GM18526 (cell line): ENCODE results near the gene RDM1.

ENCODE experiments used
- POLR2A ChIP-seq: IDR thresholded peaks from 3 replicates; pipeline ENCODE4 v1.6.1; 2011; ENCODE audit not compliant: insufficient read length; ENCODE audit errors: extremely low read depth

RDM1 gene

DNA sequence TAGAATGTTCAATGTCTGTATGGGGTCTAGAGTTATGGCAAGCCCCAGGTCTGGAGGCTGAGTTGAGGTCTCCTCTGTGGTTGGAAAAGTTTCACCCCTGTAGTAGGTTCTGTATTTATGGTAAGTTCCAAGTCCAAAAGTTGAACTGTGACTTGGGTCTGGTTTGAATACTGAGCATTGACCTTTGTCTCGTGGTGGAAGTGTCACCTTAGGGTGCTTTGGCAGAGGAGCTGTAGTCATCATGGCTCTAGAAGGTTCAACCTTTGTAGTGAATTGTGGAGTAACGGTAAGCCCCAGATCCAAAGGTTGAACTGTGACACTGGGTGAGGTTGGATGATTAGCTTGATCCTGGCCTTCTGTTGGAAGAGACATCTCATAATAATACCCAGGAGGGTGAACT lies 17.6 kb downstream of the RDM1 start:
- no peak for TF ChIP-seq POLR2A

- no peak for TF ChIP-seq POLR2A
Observed at GRCh38 chr17:35912339-35912912, 18.1 kb downstream of the RDM1 start.

DNA sequence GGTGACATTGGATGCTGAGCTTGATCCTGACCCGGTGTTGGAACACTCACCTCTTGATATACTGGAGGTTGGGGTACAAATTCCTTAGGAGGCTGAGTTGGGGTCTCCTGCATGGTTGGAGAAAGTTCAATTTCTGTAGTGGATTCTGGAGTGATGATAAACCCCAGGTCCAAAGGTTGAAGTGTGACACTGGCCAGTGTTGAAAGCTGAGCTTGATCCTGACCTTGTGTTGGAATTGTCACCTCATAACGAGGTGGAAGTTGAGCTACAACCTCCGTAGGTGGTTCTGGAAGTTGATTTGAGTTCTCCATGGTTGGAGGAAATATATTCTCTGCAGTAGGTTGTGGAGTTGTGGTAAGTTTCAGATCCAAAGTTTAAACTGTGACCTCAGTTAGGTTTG lies 21.2 kb downstream of the RDM1 start:
- no peak for TF ChIP-seq POLR2A

GRCh38 chr17:35907691-35908090 lies 22.9 kb downstream of the RDM1 start:
- TF ChIP-seq POLR2A, result no peak

DNA sequence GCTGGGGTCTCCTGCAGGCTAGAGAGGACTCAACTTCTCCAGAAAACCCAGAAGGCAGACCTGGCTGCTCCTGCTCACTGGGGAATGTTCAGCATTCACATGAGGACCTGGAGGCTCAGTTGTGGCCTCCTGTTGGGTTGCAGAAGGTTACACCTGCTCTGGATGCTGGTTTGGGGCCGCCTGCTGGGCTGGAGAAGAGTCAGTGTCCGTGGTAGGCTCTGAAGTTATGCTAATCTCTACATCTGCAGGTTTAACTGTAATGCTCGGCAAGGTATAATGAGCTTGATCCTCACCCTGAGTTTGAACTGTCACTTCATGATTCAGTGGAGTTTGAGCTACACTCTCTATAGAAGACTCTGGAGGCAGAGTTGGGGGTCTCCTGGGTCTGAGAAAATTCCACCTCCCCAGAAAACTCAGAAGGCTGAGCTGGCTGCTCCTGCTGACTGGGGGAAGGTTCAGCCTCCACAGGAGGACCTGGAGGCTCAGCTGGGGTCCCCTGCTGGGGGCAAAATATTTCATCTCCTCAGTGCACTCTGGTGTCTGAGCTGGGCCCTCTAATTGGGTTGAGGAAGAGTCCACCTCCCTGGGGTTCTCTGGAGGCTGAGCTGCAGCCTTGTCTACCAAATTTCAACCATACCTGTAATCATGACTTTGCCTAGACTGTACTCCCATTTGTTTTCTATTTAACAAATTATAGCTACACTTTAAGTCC lies 23.5 kb downstream of the RDM1 start:
- TF ChIP-seq POLR2A, result no peak

DNA sequence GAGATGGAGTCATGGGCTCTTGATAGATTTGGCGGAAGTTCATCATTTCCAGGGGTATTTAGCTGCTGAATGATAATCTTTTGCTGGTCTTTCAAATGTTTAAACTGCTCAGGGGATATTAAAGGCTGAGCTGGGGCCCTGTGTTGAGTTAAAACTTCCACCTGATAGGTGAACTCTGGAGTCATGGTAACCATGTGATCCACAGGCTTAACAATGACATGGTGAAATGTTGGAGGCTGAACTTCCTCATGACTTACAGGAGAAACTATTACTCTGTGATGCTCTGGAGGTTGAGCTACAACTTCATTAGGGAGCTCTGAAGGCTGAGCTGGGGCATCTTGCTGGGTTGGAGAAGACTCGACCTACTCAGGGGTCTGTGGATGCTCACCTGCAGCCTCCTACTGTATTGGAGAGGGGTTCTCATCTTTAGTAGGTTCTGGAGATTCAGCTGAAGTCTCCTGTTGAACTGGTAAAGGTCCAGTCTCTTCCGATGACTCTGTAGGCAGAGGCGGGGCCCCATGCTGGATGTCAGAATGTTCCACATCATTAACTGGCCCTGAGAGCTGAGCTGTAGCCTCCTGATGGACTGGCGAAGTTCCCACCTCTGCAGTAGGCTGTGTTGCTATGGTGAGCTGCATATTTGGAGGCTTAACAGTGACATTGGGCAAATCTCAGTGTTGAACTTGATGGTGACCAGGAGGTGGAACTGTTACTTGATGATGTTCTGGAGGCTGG lies 24.2 kb downstream of the RDM1 start:
- no peak for TF ChIP-seq POLR2A

GRCh38 chr17:35903451-35903850 lies 27.1 kb downstream of the RDM1 start:
- TF ChIP-seq POLR2A, result no peak

DNA sequence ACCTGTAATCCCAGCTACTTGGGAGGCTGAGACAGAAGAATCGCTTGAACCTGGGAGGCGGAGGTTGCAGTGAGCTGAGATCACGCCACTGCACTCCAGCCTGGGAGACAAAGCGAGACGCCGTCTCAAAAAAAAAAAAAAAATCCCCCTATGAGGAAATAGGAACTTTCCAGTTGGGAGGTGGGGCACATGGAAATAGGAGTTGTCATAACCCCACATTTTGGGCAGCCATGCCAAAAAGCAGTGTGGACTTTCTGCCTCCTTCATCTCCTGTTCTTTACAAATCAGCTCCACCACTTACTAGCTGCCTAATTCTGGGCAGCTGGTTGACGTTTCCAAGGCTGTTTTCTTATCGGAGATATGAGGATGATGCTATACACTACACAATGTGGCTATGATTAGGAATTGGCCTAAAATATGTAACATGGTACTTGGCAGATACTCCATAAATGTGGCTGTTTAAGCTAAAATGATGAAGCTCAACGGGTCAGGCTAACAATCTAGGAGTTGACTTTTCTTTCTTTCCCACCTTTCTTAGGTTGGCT lies 28.9 kb downstream of the RDM1 start:
- no peak for TF ChIP-seq POLR2A

GRCh38 chr17:35900708-35901480 lies 29.7 kb downstream of the RDM1 start:
- no peak for TF ChIP-seq POLR2A

DNA sequence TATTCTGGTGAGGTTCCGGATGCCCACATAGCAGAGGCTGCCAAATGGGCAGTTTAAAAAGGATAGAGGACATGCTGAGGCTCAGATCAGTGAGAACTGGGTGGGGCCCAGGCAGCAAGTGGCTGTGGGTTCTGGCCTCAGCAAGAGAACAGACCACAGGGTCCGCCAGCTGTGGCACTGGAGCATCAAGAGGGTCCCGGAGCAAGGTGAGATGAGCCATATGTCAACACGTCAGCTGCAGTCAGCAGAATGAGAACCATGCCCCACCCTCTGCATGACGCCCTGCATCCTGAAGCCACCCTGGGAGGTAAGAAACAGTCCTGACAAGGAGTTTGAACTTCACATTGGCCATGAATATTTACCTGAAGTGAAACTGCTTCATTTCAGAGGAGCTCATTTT lies 30.3 kb downstream of the RDM1 start:
- no peak for TF ChIP-seq POLR2A

DNA sequence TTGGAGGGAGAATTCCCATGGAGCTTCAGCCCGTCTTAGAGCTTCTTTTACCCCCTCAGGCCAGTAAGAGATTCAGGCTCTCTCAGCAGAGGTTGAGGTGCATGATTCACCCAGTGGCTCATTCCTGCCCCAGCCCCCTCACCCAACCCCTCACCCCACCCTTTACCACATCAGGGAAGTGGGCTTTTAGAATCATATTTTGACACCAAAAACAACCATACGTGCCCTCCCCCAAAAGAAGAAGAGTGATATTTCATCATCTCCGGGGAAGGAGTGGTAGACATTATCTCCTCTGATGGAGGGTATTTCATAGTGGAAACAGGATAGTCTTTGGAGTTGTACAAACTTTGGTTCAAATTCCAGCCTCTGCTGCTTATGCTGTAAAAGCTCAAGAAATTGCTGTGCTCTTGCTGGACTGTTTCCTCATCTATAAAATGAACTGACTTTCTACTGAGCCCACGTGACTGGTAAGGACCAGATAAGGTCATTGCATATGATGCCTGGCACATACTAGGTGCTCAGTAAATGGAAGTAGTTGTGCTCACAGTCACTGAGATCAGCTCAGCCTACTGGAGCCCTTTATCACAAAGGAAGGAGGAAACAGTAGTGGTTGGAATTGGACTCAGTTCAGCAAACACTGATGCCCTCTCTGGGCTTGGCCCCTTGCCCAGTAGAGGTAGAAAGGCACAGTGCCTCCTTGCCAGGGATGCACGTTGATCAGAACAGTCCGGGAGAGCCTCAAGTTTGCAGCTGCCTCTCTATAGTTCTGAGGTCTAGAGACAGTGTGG lies 32.1 kb downstream of the RDM1 start:
- no peak for TF ChIP-seq POLR2A

GRCh38 chr17:35895636-35896587 lies 34.7 kb downstream of the RDM1 start:
- TF ChIP-seq POLR2A, result no peak

DNA sequence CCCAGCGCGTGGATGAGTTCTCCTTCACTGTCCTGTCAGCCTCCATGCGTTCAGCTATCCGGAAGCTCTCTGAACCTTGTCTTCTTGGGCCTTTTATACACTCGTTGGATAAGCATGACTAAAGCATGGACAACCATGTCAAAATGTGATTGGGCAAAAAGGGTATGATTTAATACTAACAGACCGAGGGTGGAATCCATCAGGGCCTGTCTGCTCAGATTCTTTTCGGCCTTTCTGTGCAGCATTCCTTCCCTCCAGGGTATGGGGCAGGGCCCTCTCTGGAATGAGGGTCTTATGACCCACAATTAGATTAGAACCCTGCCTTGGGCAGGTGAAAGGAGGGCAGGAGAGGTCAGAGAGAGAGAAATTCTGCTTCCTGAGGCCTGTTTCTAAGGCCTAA lies 36.4 kb downstream of the RDM1 start:
- no peak for TF ChIP-seq POLR2A
